Choroid plexus epithelial cell (primary cell): ENCODE data around the gene MAML2.

Experiments
- DNase-seq: peaks from one replicate; pipeline ENCODE4 v3.0.0-alpha.2; 2010; ENCODE audit warnings: low read depth
- H3K4me3 ChIP-seq: 2 replicates; pipeline ENCODE4 v1.5.1; 2011; ENCODE audit warnings: low read depth, mild to moderate bottlenecking, control low read depth, low read length, moderate library complexity
- CTCF ChIP-seq: conservative IDR thresholded peaks from 2 replicates; pipeline ENCODE4 v1.5.1; 2011; ENCODE audit warnings: low read depth, mild to moderate bottlenecking, control low read depth, inconsistent platforms, low read length, moderate library complexity

Gene MAML2

GRCh38 chr11:96006037-96006436 lies 337.0 kb downstream of the MAML2 start:
- DNase-seq, result no peak
- no peak overlapping the region for H3K4me3 ChIP-seq
- no peak for TF ChIP-seq CTCF

- no peak overlapping the region for H3K4me3 ChIP-seq
- TF ChIP-seq CTCF, result no peak
- DNase-seq, result no peak
These were observed 338.1 kb downstream of the MAML2 start for GRCh38 chr11:96004862-96005261.

- TF ChIP-seq CTCF, result no peak
- no peak overlapping the region for H3K4me3 ChIP-seq
- no peak for DNase-seq
These were observed 340.2 kb downstream of the MAML2 start for GRCh38 chr11:96002754-96003290.

- no peak for TF ChIP-seq CTCF
These were observed 340.7 kb downstream of the MAML2 start for GRCh38 chr11:96002339-96002738.

GRCh38 chr11:96001037-96001436 lies 342.0 kb downstream of the MAML2 start:
- peak; percentile 60 for DNase-seq
- TF ChIP-seq CTCF, result no peak

More at GRCh38 chr11:96002339-96002738, 340.7 kb downstream of the MAML2 start:
- no peak overlapping the region for H3K4me3 ChIP-seq
- no peak for DNase-seq

GRCh38 chr11:95999711-96000406 lies 343.1 kb downstream of the MAML2 start:
- DNase-seq, result no peak
- no peak overlapping the region for H3K4me3 ChIP-seq
- no peak for TF ChIP-seq CTCF

More at GRCh38 chr11:96001037-96001436, 342.0 kb downstream of the MAML2 start:
- no peak overlapping the region for H3K4me3 ChIP-seq

GRCh38 chr11:95996621-95997235 lies 346.3 kb downstream of the MAML2 start:
- DNase-seq, result no peak
- H3K4me3 ChIP-seq, result no peak overlapping the region
- TF ChIP-seq CTCF, result no peak
